ENCODE data around the gene C4BPB. TPM values are rescaled to one million over a fixed set of nuclear protein-coding genes. Genes with fewer than 3 reads are reported as not detected.

C4BPB gene
- total and polyA plus RNA-seq, 2 of the 13 experiments (the other 11 are each of a cell fraction or from before 2014, with no cell fraction given), result 155 to 266 TPM

GRCh38 chr1:207058878-207059867 lies 29.5 kb upstream of the C4BPB start:
- no peak for DNase-seq (ENCODE audit: low spot score)
- ChIA-PET CTCF (ENCODE audit: low intra/inter-chr PET ratio, low total read pairs) (no interaction called here), POLR2A (no interaction called here)
- Histone ChIP-seq H3K36me3 (replicated peaks in 1 of 2; ENCODE audit: control insufficient read depth in 1 of 2, insufficient read depth in 2 of 2, low read length in 2 of 2) (peaks cover 3 to 16% of the 10 kb centered on the region in 2 experiments; a peak in 4 of 5 replicates), H3K4me1 (ENCODE audit: insufficient read depth, low read length) (0 out of 2 replicates have a peak, but pooled peaks cover 8% of the 10 kb centered on the region), H3K9ac (ENCODE audit: insufficient read depth, low read depth, low read length) (no peak overlapping the region), H3K27ac (ENCODE audit: extremely low read length, insufficient read depth, low read length) (no peak overlapping the region), H3K79me2 (ENCODE audit: insufficient read depth, low read length) (no peaks in the 10 kb centered on the region), H3K4me3 (replicated peaks in 1 of 3; ENCODE audit: insufficient read depth in 1 of 3, low read depth in 2 of 3, low read length in 3 of 3) (no peak overlapping the region), H3K27me3 (ENCODE audit: control insufficient read depth in 1 of 2, insufficient read depth in 2 of 2, low read length in 2 of 2) (no peaks in the 10 kb centered on the region), H4K20me1 (ENCODE audit: insufficient read depth, low read length) (no peaks in the 10 kb centered on the region), H2AFZ (ENCODE audit: low read length) (no peak overlapping the region), H3K4me2 (ENCODE audit: low read depth, low read length) (no peak overlapping the region), H3K9me3 (ENCODE audit: low read length) (no peaks in the 10 kb centered on the region)
- ATAC-seq, result peak; percentile 60
- intact Hi-C loops (cut with micrococcal nuclease; ENCODE audit: unreplicated experiment), result no loop called here
- no TSS peak for BruUV-seq (replicated peaks)
- no peak for FAIRE-seq
- WGBS (ENCODE audit: low lambda C conversion rate), result 95% methylated on average over 6 of the region's 6 CpGs
- TF ChIP-seq ZNF17 (CRISPR knock-in tag; IDR thresholded peaks at IDR 0.05), result no peak
- no peak for TF ChIP-seq NRL (CRISPR knock-in tag; IDR thresholded peaks at IDR 0.05; ENCODE audit: borderline replicate concordance)
- no peak for TF ChIP-seq HOXA9 (CRISPR knock-in tag; IDR thresholded peaks at IDR 0.05; ENCODE audit: borderline replicate concordance)
- TF ChIP-seq ZNF441 (CRISPR knock-in tag; IDR thresholded peaks at IDR 0.05; ENCODE audit: borderline replicate concordance), result no peak
- no peak for TF ChIP-seq DRAP1 (CRISPR knock-in tag; IDR thresholded peaks at IDR 0.05)
- TF ChIP-seq MAFF (IDR thresholded peaks at IDR 0.05; ENCODE audit: low read depth, low read length), result no peak
- TF ChIP-seq ZNF510 (CRISPR knock-in tag; IDR thresholded peaks at IDR 0.05; ENCODE audit: low read depth), result no peak
- TF ChIP-seq MAZ (IDR thresholded peaks at IDR 0.05; ENCODE audit: borderline replicate concordance, low read depth, low read length), result no peak
- no peak for TF ChIP-seq MAZ (CRISPR knock-in tag; IDR thresholded peaks at IDR 0.05; ENCODE audit: low read depth)
- no peak for TF ChIP-seq GATAD2A (CRISPR knock-in tag; IDR thresholded peaks at IDR 0.05)
- TF ChIP-seq BRCA1 (CRISPR knock-in tag; IDR thresholded peaks at IDR 0.05), result no peak
- no peak for TF ChIP-seq ZNF713 (CRISPR knock-in tag; IDR thresholded peaks at IDR 0.05)
- no peak for TF ChIP-seq ZNF772 (CRISPR knock-in tag; IDR thresholded peaks at IDR 0.05)
- TF ChIP-seq MYPOP (CRISPR knock-in tag; IDR thresholded peaks at IDR 0.05), result no peak
- no peak for TF ChIP-seq ZNF589 (CRISPR knock-in tag; conservative IDR thresholded peaks at IDR 0.05)
- no peak for TF ChIP-seq ZFX (CRISPR knock-in tag; IDR thresholded peaks at IDR 0.05; ENCODE audit: low read depth)
- no peak for TF ChIP-seq DPF2 (CRISPR knock-in tag; IDR thresholded peaks at IDR 0.05; ENCODE audit: borderline replicate concordance, low read depth)
- no peak for TF ChIP-seq HMGA1 (CRISPR knock-in tag; conservative IDR thresholded peaks at IDR 0.05)
- TF ChIP-seq SMARCC2 (IDR thresholded peaks at IDR 0.05), result no peak
- no peak for TF ChIP-seq NR0B2 (CRISPR knock-in tag; IDR thresholded peaks at IDR 0.05)
- no peak for TF ChIP-seq ZNF709 (CRISPR knock-in tag; IDR thresholded peaks at IDR 0.05)
- in situ Hi-C loops (cut with HindIII; ENCODE audit: extremely low pct_ligation_motif_present, low pct_unique_long_range_greater_than_20kb), result no loop called here
